H9 (cell line): ENCODE results near the gene GIT2. TPM values are rescaled to one million over a fixed set of nuclear protein-coding genes. Genes with fewer than 3 reads are reported as not detected.

Source experiments
- DNase-seq: peaks from one replicate; pipeline ENCODE4 v3.0.0-alpha.2; 2017
- H2AFZ ChIP-seq: one replicate; pipeline ENCODE4 v1.6.1; 2013; ENCODE audit warnings: mild to moderate bottlenecking, low read length, control low read depth, moderate library complexity
- H2AK5ac ChIP-seq: 2 replicates; pipeline ENCODE4 v1.6.1; 2013; ENCODE audit warnings: low read length, control low read depth, mixed read lengths; ENCODE audit not compliant: insufficient read length
- H2BK120ac ChIP-seq: one replicate; pipeline ENCODE4 v1.6.1; 2013; ENCODE audit warnings: low read depth, mild to moderate bottlenecking, low read length, control low read depth, inconsistent platforms; ENCODE audit not compliant: poor library complexity, severe bottlenecking
- H2BK12ac ChIP-seq: 2 replicates; pipeline ENCODE4 v1.6.1; 2013; ENCODE audit warnings: low read length, control low read depth, mixed read lengths, low read depth; ENCODE audit not compliant: insufficient read length
- H2BK15ac ChIP-seq: 2 replicates; pipeline ENCODE4 v1.6.1; 2013; ENCODE audit warnings: low read depth, low read length, control low read depth
- H2BK20ac ChIP-seq: one replicate; pipeline ENCODE4 v1.6.1; 2013; ENCODE audit warnings: low read depth, mild to moderate bottlenecking, low read length, control low read depth, inconsistent platforms; ENCODE audit not compliant: poor library complexity, severe bottlenecking
- H2BK5ac ChIP-seq: 2 replicates; pipeline ENCODE4 v1.6.1; 2013; ENCODE audit warnings: low read length, control low read depth, mixed read lengths; ENCODE audit not compliant: insufficient read length
- H3K14ac ChIP-seq: 2 replicates; pipeline ENCODE4 v1.6.1; 2013; ENCODE audit warnings: low read length, control low read depth; ENCODE audit not compliant: insufficient read depth
- H3K18ac ChIP-seq: 2 replicates; pipeline ENCODE4 v1.6.1; 2013; ENCODE audit warnings: low read depth, mild to moderate bottlenecking, mixed read lengths, low read length, control low read depth; ENCODE audit not compliant: insufficient read length
- H3K23ac ChIP-seq: 2 replicates; pipeline ENCODE4 v1.6.1; 2013; ENCODE audit warnings: low read length, control low read depth, mixed read lengths, low read depth; ENCODE audit not compliant: insufficient read length
- H3K23me2 ChIP-seq: 2 replicates; pipeline ENCODE4 v1.6.1; 2013; ENCODE audit warnings: low read depth, mild to moderate bottlenecking, mixed read lengths, low read length, control low read depth; ENCODE audit not compliant: insufficient read length, poor library complexity, severe bottlenecking
- H3K27ac ChIP-seq: 2 replicates; pipeline ENCODE4 v1.5.1; 2013; ENCODE audit warnings: low read length, control low read depth, mixed read lengths, low read depth; ENCODE audit not compliant: insufficient read length
- H3K27me3 ChIP-seq: 2 replicates; pipeline ENCODE4 v1.6.1; 2013; ENCODE audit warnings: low read length, control low read depth, inconsistent platforms; ENCODE audit not compliant: insufficient read depth
- H3K4ac ChIP-seq: 2 replicates; pipeline ENCODE4 v1.6.1; 2013; ENCODE audit warnings: low read depth, mild to moderate bottlenecking, control low read depth, inconsistent platforms, low read length, moderate library complexity
- H3K4me1 ChIP-seq: 2 replicates; pipeline ENCODE4 v1.6.1; 2013; ENCODE audit warnings: low read length, control low read depth, inconsistent platforms; ENCODE audit not compliant: insufficient read depth
- H3K4me2 ChIP-seq: 2 replicates; pipeline ENCODE4 v1.6.1; 2013; ENCODE audit warnings: low read length, control low read depth, mixed read lengths; ENCODE audit not compliant: insufficient read length, insufficient read depth
- H3K56ac ChIP-seq: 2 replicates; pipeline ENCODE4 v1.6.1; 2013; ENCODE audit warnings: low read depth, mild to moderate bottlenecking, mixed read lengths, low read length, control low read depth; ENCODE audit not compliant: insufficient read length
- H3K79me1 ChIP-seq: 2 replicates; pipeline ENCODE4 v1.6.1; 2013; ENCODE audit warnings: low read depth, mild to moderate bottlenecking, moderate library complexity, low read length, control low read depth, inconsistent platforms; ENCODE audit not compliant: insufficient read depth, poor library complexity, severe bottlenecking
- H3K79me2 ChIP-seq: 2 replicates; pipeline ENCODE4 v1.6.1; 2013; ENCODE audit warnings: low read length, control low read depth, inconsistent platforms; ENCODE audit not compliant: insufficient read depth
- H3K9ac ChIP-seq: 2 replicates; pipeline ENCODE4 v1.6.1; 2013; ENCODE audit warnings: low read length, control low read depth, mixed read lengths; ENCODE audit not compliant: insufficient read length; ENCODE audit errors: extremely low read depth
- H3K9me3 ChIP-seq: one replicate; pipeline ENCODE4 v1.6.1; 2013; ENCODE audit warnings: low read depth, low read length, inconsistent platforms; ENCODE audit not compliant: control insufficient read depth
- H3T11ph ChIP-seq: one replicate; pipeline ENCODE4 v1.6.1; 2013; ENCODE audit warnings: mild to moderate bottlenecking, low read length, control low read depth, inconsistent platforms
- H4K20me1 ChIP-seq: one replicate; pipeline ENCODE4 v1.6.1; 2013; ENCODE audit not compliant: control insufficient read depth, insufficient read length, insufficient read depth
- H4K5ac ChIP-seq: 2 replicates; pipeline ENCODE4 v1.6.1; 2013; ENCODE audit warnings: low read depth, mild to moderate bottlenecking, mixed read lengths, low read length, control low read depth; ENCODE audit not compliant: insufficient read length
- H4K8ac ChIP-seq: replicated peaks from 2 replicates; pipeline ENCODE4 v1.6.1; 2013; ENCODE audit warnings: low read length, control low read depth, mixed read lengths, low read depth; ENCODE audit not compliant: insufficient read length
- H4K91ac ChIP-seq: 2 replicates; pipeline ENCODE4 v1.6.1; 2013; ENCODE audit warnings: low read depth, mild to moderate bottlenecking, moderate library complexity, mixed read lengths, low read length, control low read depth; ENCODE audit not compliant: insufficient read length
- H3K27ac Mint-ChIP-seq, 3 experiments: 2 replicates in 2 of 3; 3 replicates in 1 of 3; pipeline ENCODE4 v1.8.0; 2020 to 2021; ENCODE audit warnings: mixed read lengths in 3 of 3, mild to moderate bottlenecking in 1 of 3, moderate library complexity in 1 of 3
- H3K27me3 Mint-ChIP-seq: 2 replicates; pipeline ENCODE4 v1.8.0; 2021; ENCODE audit warnings: low read depth, mild to moderate bottlenecking, moderate library complexity, mixed read lengths
- H3K36me3 Mint-ChIP-seq, 3 experiments: 2 replicates in 2 of 3; 3 replicates in 1 of 3; pipeline ENCODE4 v1.8.0; 2020 to 2021; ENCODE audit warnings: low read depth in 3 of 3, mixed read lengths in 3 of 3; ENCODE audit not compliant: insufficient read depth in 1 of 3
- H3K4me1 Mint-ChIP-seq, 2 experiments: 2 replicates each; pipeline ENCODE4 v1.8.0; 2020; ENCODE audit warnings: mixed read lengths in 2 of 2
- H3K4me3 Mint-ChIP-seq, 2 experiments: 2 replicates in 1 of 2; 3 replicates in 1 of 2; pipeline ENCODE4 v1.8.0; 2020 to 2021; ENCODE audit warnings: mild to moderate bottlenecking in 2 of 2, mixed read lengths in 2 of 2, moderate library complexity in 1 of 2
- H3K9me3 Mint-ChIP-seq, 2 experiments: 2 replicates in 1 of 2; 3 replicates in 1 of 2; pipeline ENCODE4 v1.8.0; 2020; ENCODE audit warnings: mild to moderate bottlenecking in 2 of 2, mixed read lengths in 2 of 2, moderate library complexity in 1 of 2
- CTCF ChIP-seq: fragments of 200-600 bp; sonication (generic); conservative IDR thresholded peaks from 3 replicates; pipeline ENCODE4 v1.8.0; 2021; ENCODE audit warnings: antibody characterized with exemption, mild to moderate bottlenecking
- WGBS: extraction: QIAGEN DNeasy Blood & Tissue Kit; methylation state at CpG from one replicate; pipeline ENCODE4 v1.1.7; 2013; ENCODE audit warnings: missing lambda C conversion rate, low lambda C conversion rate, mixed read lengths; ENCODE audit not compliant: insufficient read length; ENCODE audit errors: extremely low coverage; 5-methylcytosine and 5-hydroxymethylcytosine counted together
- total RNA-seq: library from RNA; stranded (reverse); gene quantifications from 2 replicates; pipeline ENCODE4 v1.2.1, GENCODE V29; 2021

The GIT2 gene
- total RNA-seq, 1 experiment from 2014 or later, result 27.0 TPM

GRCh38 chr12:109923481-109924245, 72.5 kb downstream of the GIT2 start:
- H3K14ac ChIP-seq, result peak overlapping the region; percentile 22; the same call in 1 of the 2 replicates
- no peak overlapping the region for H2AK5ac ChIP-seq
- H3K4ac ChIP-seq, result no peak overlapping the region
- H2AFZ ChIP-seq, result no peak overlapping the region
- no peak overlapping the region for H2BK12ac ChIP-seq
- no peaks in the 10 kb centered on the region for H3K79me2 ChIP-seq
- Mint-ChIP-seq H3K36me3 (peaks cover 13 to 26% (median 18%) of the 10 kb centered on the region in 3 experiments; a peak in 6 of 7 replicates), H3K9me3 (no peaks in the 10 kb centered on the region; a peak in 1 of 5 replicates), H3K4me3 (no peak overlapping the region), H3K27ac (peak overlapping the region in 1 of 3 experiments; percentile 52; a peak in 1 of 7 replicates), H3K27me3 (no peaks in the 10 kb centered on the region; the same call in none of the 2 replicates), H3K4me1 (peaks cover 0 to 6% of the 10 kb centered on the region in 2 experiments; a peak in 2 of 4 replicates)
- no peak overlapping the region for H3K23ac ChIP-seq
- no peak for DNase-seq
- WGBS, result no CpG with 5 or more reads among the region's 17 CpGs
- no peak overlapping the region for H3K18ac ChIP-seq
- H3K27me3 ChIP-seq, result no peaks in the 10 kb centered on the region
- no peak overlapping the region for H2BK20ac ChIP-seq
- no peak overlapping the region for H4K91ac ChIP-seq
- H4K5ac ChIP-seq, result no peak overlapping the region
- no peak overlapping the region for H3K27ac ChIP-seq
- no peak overlapping the region for H2BK15ac ChIP-seq
- H3K9me3 ChIP-seq, result no peaks in the 10 kb centered on the region
- H3K4me1 ChIP-seq, result no peaks in the 10 kb centered on the region
- H3K4me2 ChIP-seq, result no peak overlapping the region
- no peak overlapping the region for H3T11ph ChIP-seq
- no peak overlapping the region for H2BK120ac ChIP-seq
- H2BK5ac ChIP-seq, result no peak overlapping the region
- no peaks in the 10 kb centered on the region for H3K79me1 ChIP-seq
- H4K20me1 ChIP-seq, result no peaks in the 10 kb centered on the region
- no peak for TF ChIP-seq CTCF
- H4K8ac ChIP-seq, result no peak overlapping the region
- H3K56ac ChIP-seq, result no peak overlapping the region
- no peaks in the 10 kb centered on the region for H3K23me2 ChIP-seq
- H3K9ac ChIP-seq, result no peak overlapping the region
